IMR-90 (cell line): ENCODE data around the gene PLD3. TPM values are rescaled to one million over a fixed set of nuclear protein-coding genes. Genes with fewer than 3 reads are reported as not detected.

Experiments used
- ATAC-seq: fragments of 200-7000 bp; cut with Tn5 transposase; 2 replicates; pipeline ENCODE4 v1.9.1; 2020; ENCODE audit warnings: low read depth, mild to moderate bottlenecking, moderate library complexity
- BruUV-seq: library from RNA; stranded (reverse); fragments of 400-500 nt; replicated peaks from 2 replicates; lab custom pipeline; 2021; lab: Mats Ljungman, UMichigan
- CTCF ChIA-PET: fragments of 300-600 bp; formaldehyde crosslinking; extraction: SDS; loops from one replicate; lab custom pipeline; 2021; ENCODE audit warnings: antibody characterized with exemption; lab: Yijun Ruan, JAX
- POLR2A ChIA-PET: fragments of 300-600 bp; sonication (Branson Sonifier 250); formaldehyde crosslinking; loops from one replicate; lab custom pipeline; 2022; ENCODE audit warnings: antibody characterized with exemption; ENCODE audit not compliant: unreplicated experiment; lab: Charles Lee
- DNase-seq: peaks from one replicate; pipeline ENCODE4 v3.0.0; 2013
- H2AFZ ChIP-seq: replicated peaks from 2 replicates; pipeline ENCODE3; 2013; ENCODE audit warnings: low read length, mild to moderate bottlenecking; ENCODE audit not compliant: poor library complexity
- H2AK5ac ChIP-seq: 2 replicates; pipeline ENCODE4 v1.6.1; 2013; ENCODE audit warnings: low read depth, low read length, inconsistent platforms
- H2AK9ac ChIP-seq: replicated peaks from 2 replicates; pipeline ENCODE3; 2013; ENCODE audit warnings: mild to moderate bottlenecking, low read depth, low read length, moderate library complexity; ENCODE audit not compliant: poor library complexity
- H2BK120ac ChIP-seq: 2 replicates; pipeline ENCODE4 v1.6.1; 2013; ENCODE audit warnings: low read depth, low read length, inconsistent platforms
- H2BK15ac ChIP-seq: 3 replicates; pipeline ENCODE4 v1.6.1; 2013; ENCODE audit warnings: low read depth, low read length, inconsistent platforms
- H2BK20ac ChIP-seq: 2 replicates; pipeline ENCODE4 v1.6.1; 2013; ENCODE audit warnings: low read depth, mild to moderate bottlenecking, inconsistent platforms, low read length, moderate library complexity
- H2BK5ac ChIP-seq: 2 replicates; pipeline ENCODE4 v1.6.1; 2013; ENCODE audit warnings: mild to moderate bottlenecking, low read depth, low read length, inconsistent platforms; ENCODE audit not compliant: poor library complexity, severe bottlenecking
- H3K14ac ChIP-seq: replicated peaks from 2 replicates; pipeline ENCODE4 v1.6.1; 2013; ENCODE audit warnings: low read depth, low read length, inconsistent platforms
- H3K18ac ChIP-seq: 2 replicates; pipeline ENCODE4 v1.6.1; 2013; ENCODE audit warnings: low read depth, low read length, control low read depth
- H3K23ac ChIP-seq: 2 replicates; pipeline ENCODE4 v1.6.1; 2013; ENCODE audit warnings: low read depth, low read length, inconsistent platforms
- H3K27ac ChIP-seq: 2 replicates; pipeline ENCODE4 v1.5.1; 2013; ENCODE audit warnings: mild to moderate bottlenecking, control low read depth, low read length; ENCODE audit not compliant: insufficient read depth
- H3K27me3 ChIP-seq: 2 replicates; pipeline ENCODE4 v1.6.1; 2013; ENCODE audit warnings: low read length; ENCODE audit not compliant: control insufficient read depth, insufficient read depth
- H3K36me3 ChIP-seq: 2 replicates; pipeline ENCODE4 v1.6.1; 2013; ENCODE audit warnings: low read length, mixed read lengths; ENCODE audit not compliant: control insufficient read depth, insufficient read depth
- H3K4ac ChIP-seq: 2 replicates; pipeline ENCODE4 v1.6.1; 2013; ENCODE audit warnings: low read depth, low read length, inconsistent platforms
- H3K4me1 ChIP-seq: 2 replicates; pipeline ENCODE4 v1.6.1; 2013; ENCODE audit warnings: low read length, mixed read lengths; ENCODE audit not compliant: control insufficient read depth, insufficient read depth
- H3K4me2 ChIP-seq: 2 replicates; pipeline ENCODE4 v1.6.1; 2013; ENCODE audit warnings: low read depth, mild to moderate bottlenecking, control low read depth, low read length, moderate library complexity
- H3K4me3 ChIP-seq: 2 replicates; pipeline ENCODE4 v1.5.1; 2013; ENCODE audit warnings: low read depth, mild to moderate bottlenecking, control low read depth, low read length, moderate library complexity; ENCODE audit not compliant: insufficient read depth
- H3K56ac ChIP-seq: 2 replicates; pipeline ENCODE4 v1.6.1; 2013; ENCODE audit warnings: low read length, inconsistent platforms; ENCODE audit not compliant: insufficient read depth; ENCODE audit errors: extremely low read depth
- H3K79me1 ChIP-seq, 2 experiments: 2 replicates each; pipeline ENCODE4 v1.6.1; 2013; ENCODE audit warnings: low read length in 2 of 2, inconsistent platforms in 1 of 2, low read depth in 1 of 2
- H3K9ac ChIP-seq: 2 replicates; pipeline ENCODE4 v1.6.1; 2013; ENCODE audit warnings: low read depth, low read length, control low read depth
- H3K9me1 ChIP-seq: 2 replicates; pipeline ENCODE4 v1.6.1; 2013; ENCODE audit warnings: low read length, inconsistent platforms; ENCODE audit not compliant: insufficient read depth
- H3K9me3 ChIP-seq: 2 replicates; pipeline ENCODE4 v1.6.1; 2013; ENCODE audit warnings: low read length; ENCODE audit not compliant: control insufficient read depth, insufficient read depth
- H4K20me1 ChIP-seq: 2 replicates; pipeline ENCODE4 v1.6.1; 2013; ENCODE audit warnings: low read length, inconsistent platforms; ENCODE audit not compliant: insufficient read depth
- H4K5ac ChIP-seq: 2 replicates; pipeline ENCODE4 v1.6.1; 2013; ENCODE audit warnings: mild to moderate bottlenecking, low read depth, low read length, control low read depth
- H4K8ac ChIP-seq, 2 experiments: 2 replicates each; pipeline ENCODE4 v1.6.1; 2013; ENCODE audit warnings: low read depth in 2 of 2, low read length in 2 of 2, control low read depth in 1 of 2, inconsistent platforms in 1 of 2
- H4K91ac ChIP-seq: 2 replicates; pipeline ENCODE4 v1.6.1; 2013; ENCODE audit warnings: low read depth, low read length, inconsistent platforms; ENCODE audit not compliant: insufficient read depth
- FOS ChIP-seq: fragments of 150-350 bp; IDR thresholded peaks from 2 replicates; pipeline ENCODE4 v1.6.1; 2016; ENCODE audit warnings: low read depth, low read length
- MAZ ChIP-seq: IDR thresholded peaks from 2 replicates; pipeline ENCODE4 v1.6.1; 2012; ENCODE audit warnings: low read depth, mild to moderate bottlenecking, low read length, improper control_type of control experiment, moderate library complexity, borderline replicate concordance
- MXI1 ChIP-seq: IDR thresholded peaks from 2 replicates; pipeline ENCODE4 v1.6.1; 2012; ENCODE audit warnings: low read depth, mild to moderate bottlenecking, low read length, moderate library complexity, borderline replicate concordance
- RAD21 ChIP-seq: IDR thresholded peaks from 2 replicates; pipeline ENCODE4 v1.6.1; 2012; ENCODE audit warnings: low read length, improper control_type of control experiment
- RCOR1 ChIP-seq: IDR thresholded peaks from 2 replicates; pipeline ENCODE4 v1.6.1; 2012; ENCODE audit warnings: mild to moderate bottlenecking, low read length, improper control_type of control experiment; ENCODE audit not compliant: insufficient replicate concordance
- WGBS, 2 experiments: methylation state at CpG; one replicate each; pipeline versions ENCODE4 v1.1.5 to v1.1.7; 2013; ENCODE audit warnings: missing lambda C conversion rate in 2 of 2; ENCODE audit not compliant: insufficient read length in 1 of 2; ENCODE audit errors: extremely low coverage in 2 of 2; 5-methylcytosine and 5-hydroxymethylcytosine counted together
- dilution Hi-C: fragments of 300-500 bp; cut with HindIII; formaldehyde crosslinking; loops from one replicate; pipeline ENCODE4 v1.14.3; 2018; ENCODE audit warnings: low sequenced_read_pairs; ENCODE audit not compliant: unreplicated experiment
- in situ Hi-C: fragments of 300-500 bp; cut with MboI; formaldehyde crosslinking; loops from 3 replicates; pipeline ENCODE4 v1.14.3; 2019; ENCODE audit warnings: low sequenced_read_pairs, inconsistent platforms, mixed read lengths
- intact Hi-C: fragments of 100-400 bp; cut with micrococcal nuclease; formaldehyde crosslinking; loops from 2 replicates; pipeline ENCODE4 v1.10.0; 2022
- polyA plus RNA-seq, 3 experiments: library from polyadenylated mRNA; depleted of rRNA; stranded (reverse); fragments of >200 nt; gene quantifications; 2 replicates each; pipeline ENCODE4 v1.2.3, GENCODE V29; 2012; ENCODE audit warnings: low replicate concordance in 1 of 3
- total RNA-seq: library from RNA; depleted of rRNA; stranded (reverse); fragments of >200 nt; gene quantifications from 2 replicates; pipeline ENCODE4 v1.2.3, GENCODE V29; 2012
- TF ChIP-seq, protein P1 (sequence below): conservative IDR thresholded peaks from 2 replicates; pipeline ENCODE4 v1.5.1; 2012; ENCODE audit warnings: mild to moderate bottlenecking, low read depth, low read length, improper control_type of control experiment

PLD3 gene
- total and polyA plus RNA-seq, 2 of the 4 experiments (the other 2 are of a cell fraction) = 117 to 665 TPM

DNA sequence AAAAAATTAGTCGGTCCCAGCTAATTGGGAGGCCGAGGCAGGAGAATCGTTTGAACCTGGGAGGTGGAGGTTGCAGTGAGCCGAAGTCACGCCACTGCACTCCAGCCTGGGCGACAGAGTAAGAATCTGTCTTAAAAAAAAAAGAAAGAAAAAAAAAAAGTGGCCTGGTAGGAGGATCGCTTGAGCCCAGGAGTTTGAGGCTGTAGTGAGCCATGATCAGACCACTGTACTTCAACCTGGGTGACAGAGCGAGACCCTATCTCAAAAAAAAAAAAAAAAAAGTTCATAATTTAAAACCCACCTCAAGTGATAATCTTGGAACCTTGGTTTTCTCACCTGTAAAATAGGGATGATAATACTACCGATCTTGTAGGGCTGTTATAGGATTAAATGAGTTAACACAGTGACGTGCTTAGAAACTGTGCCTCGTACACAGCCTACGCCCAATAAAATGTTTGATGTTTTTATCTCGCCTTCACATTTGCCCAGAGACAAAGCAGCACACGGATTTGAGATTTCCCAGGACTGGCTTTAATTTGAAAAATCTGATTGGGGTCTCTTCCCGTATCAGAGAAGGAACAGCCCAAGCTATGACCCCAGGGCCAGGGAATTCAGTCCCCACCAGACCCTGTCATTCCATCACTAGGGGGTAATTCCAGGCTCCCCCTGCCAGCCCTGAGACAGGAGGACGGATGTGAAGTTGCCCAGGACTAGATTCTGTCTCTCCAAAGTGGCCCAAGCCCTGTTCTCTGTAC, 73.7 kb downstream of the PLD3 start:
- no peak for DNase-seq

More for the DNA sequence above, 73.7 kb downstream of the PLD3 start:
- Histone ChIP-seq H3K23ac (peak overlapping the region; percentile 41; the same call in 1 of the 2 replicates), H3K14ac (0 out of 2 replicates have a peak overlapping the region, but pooled peaks have one; percentile 50), H3K56ac (no peak overlapping the region), H3K36me3 (peaks cover 12% of the 10 kb centered on the region), H2BK20ac (0 out of 2 replicates have a peak overlapping the region, but pooled peaks have one; percentile 5), H4K8ac (no peak overlapping the region), H2BK5ac (peak overlapping the region; percentile 80), H3K4me1 (peaks cover 6% of the 10 kb centered on the region), H2AK9ac (peak overlapping the region; percentile 8), H3K9me3 (no peaks in the 10 kb centered on the region), H4K91ac (peak overlapping the region; percentile 23; the same call in 1 of the 2 replicates), H2AK5ac (peak overlapping the region; percentile 23), H3K9ac (no peak overlapping the region), H4K20me1 (peaks cover 10% of the 10 kb centered on the region), H3K4me2 (no peak overlapping the region), H2BK120ac (no peak overlapping the region), H2BK15ac (peak overlapping the region; percentile 7; the same call in 1 of the 3 replicates), H3K27me3 (no peaks in the 10 kb centered on the region), H3K18ac (no peak overlapping the region), H3K79me1 (peaks cover 6 to 32% of the 10 kb centered on the region in 2 experiments; a peak in 2 of 4 replicates), H3K27ac (peak overlapping the region; percentile 10; the same call in 1 of the 2 replicates), H3K9me1 (no peaks in the 10 kb centered on the region; the same call in 1 of the 2 replicates), H3K4ac (peak overlapping the region; percentile 50; the same call in 1 of the 2 replicates), H2AFZ (no peak overlapping the region), H4K5ac (no peak overlapping the region), H3K4me3 (no peak overlapping the region)
- POLR2A ChIA-PET = no interaction called here
- CTCF ChIA-PET = interaction anchor here (1.3 kb wide), 1 partner anchor 81 kb away, joined by 3 read pairs; no protein-coding TSS in a partner anchor
- BruUV-seq = no TSS peak
- in situ Hi-C loops (no loop called here), dilution Hi-C loops (no loop called here), intact Hi-C loops (loop anchor here (2.0 to 10.0 kb wide), 4 partner anchors 73 to 225 kb away; partner anchors contain the start of genes C19orf47 and PLD3)
- no peak for ATAC-seq
- TF ChIP-seq FOS (no peak), MAZ (no peak), RAD21 (no peak), MXI1 (no peak), RCOR1 (no peak)
- TF ChIP-seq, protein P1, sequence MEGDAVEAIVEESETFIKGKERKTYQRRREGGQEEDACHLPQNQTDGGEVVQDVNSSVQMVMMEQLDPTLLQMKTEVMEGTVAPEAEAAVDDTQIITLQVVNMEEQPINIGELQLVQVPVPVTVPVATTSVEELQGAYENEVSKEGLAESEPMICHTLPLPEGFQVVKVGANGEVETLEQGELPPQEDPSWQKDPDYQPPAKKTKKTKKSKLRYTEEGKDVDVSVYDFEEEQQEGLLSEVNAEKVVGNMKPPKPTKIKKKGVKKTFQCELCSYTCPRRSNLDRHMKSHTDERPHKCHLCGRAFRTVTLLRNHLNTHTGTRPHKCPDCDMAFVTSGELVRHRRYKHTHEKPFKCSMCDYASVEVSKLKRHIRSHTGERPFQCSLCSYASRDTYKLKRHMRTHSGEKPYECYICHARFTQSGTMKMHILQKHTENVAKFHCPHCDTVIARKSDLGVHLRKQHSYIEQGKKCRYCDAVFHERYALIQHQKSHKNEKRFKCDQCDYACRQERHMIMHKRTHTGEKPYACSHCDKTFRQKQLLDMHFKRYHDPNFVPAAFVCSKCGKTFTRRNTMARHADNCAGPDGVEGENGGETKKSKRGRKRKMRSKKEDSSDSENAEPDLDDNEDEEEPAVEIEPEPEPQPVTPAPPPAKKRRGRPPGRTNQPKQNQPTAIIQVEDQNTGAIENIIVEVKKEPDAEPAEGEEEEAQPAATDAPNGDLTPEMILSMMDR = no peak
- WGBS, 2 experiments = 90% methylated on average over 7 of the region's 16 CpGs; no CpG with 5 or more reads in 1 of the 2 experiments
